OCI-LY1 (cell line): ENCODE results near the gene EPHA8.

Experiments
- H2AFZ ChIP-seq: fragments of 200-600 bp; sonication (generic), shearing (Covaris generic); 2 replicates; pipeline ENCODE4 v1.6.0; 2014; ENCODE audit warnings: antibody characterized with exemption, mild to moderate bottlenecking, low read length
- H3F3A ChIP-seq: fragments of 200-600 bp; sonication (generic), shearing (Covaris generic); 2 replicates; pipeline ENCODE4 v1.6.0; 2014; ENCODE audit warnings: mild to moderate bottlenecking, antibody characterized with exemption, low read length, moderate library complexity; ENCODE audit not compliant: insufficient read depth
- H3K27ac ChIP-seq: fragments of 200-600 bp; sonication (generic); 2 replicates; pipeline ENCODE4 v1.5.1; 2014; ENCODE audit warnings: low read length, mixed run types, mild to moderate bottlenecking, low read depth; ENCODE audit not compliant: poor library complexity, severe bottlenecking
- H3K27me3 ChIP-seq: fragments of 200-600 bp; sonication (generic); 2 replicates; pipeline ENCODE4 v1.6.0; 2014; ENCODE audit warnings: antibody characterized with exemption, mild to moderate bottlenecking, low read length, moderate library complexity; ENCODE audit not compliant: insufficient read depth
- H3K36me3 ChIP-seq: fragments of 200-600 bp; sonication (generic); 2 replicates; pipeline ENCODE4 v1.6.1; 2014; ENCODE audit warnings: mild to moderate bottlenecking, antibody characterized with exemption, low read length, moderate library complexity, mixed read lengths; ENCODE audit not compliant: insufficient read depth
- H3K4me1 ChIP-seq: fragments of 200-600 bp; sonication (generic); 2 replicates; pipeline ENCODE4 v1.5.1; 2014; ENCODE audit warnings: mild to moderate bottlenecking, low read length, moderate library complexity; ENCODE audit not compliant: insufficient read depth, severe bottlenecking
- H3K4me2 ChIP-seq: fragments of 200-600 bp; sonication (generic), shearing (Covaris generic); 2 replicates; pipeline ENCODE4 v1.6.1; 2014; ENCODE audit warnings: low read length
- H3K4me3 ChIP-seq: fragments of 200-600 bp; sonication (generic); 2 replicates; pipeline ENCODE4 v1.5.1; 2014; ENCODE audit warnings: low read length, low read depth, mild to moderate bottlenecking, mixed read lengths; ENCODE audit not compliant: poor library complexity, severe bottlenecking
- H3K79me2 ChIP-seq: fragments of 200-600 bp; shearing (Covaris generic); 2 replicates; pipeline ENCODE4 v1.6.1; 2016; ENCODE audit warnings: mixed run types, low read length, mixed read lengths; ENCODE audit not compliant: insufficient read depth
- H3K9ac ChIP-seq: fragments of 200-600 bp; sonication (generic), shearing (Covaris generic); 2 replicates; pipeline ENCODE4 v1.6.1; 2014; ENCODE audit warnings: mild to moderate bottlenecking, low read length, mixed read lengths
- H3K9me2 ChIP-seq: fragments of 200-600 bp; sonication (generic), shearing (Covaris generic); 2 replicates; pipeline ENCODE4 v1.6.1; 2014; ENCODE audit warnings: low read depth, mild to moderate bottlenecking, low read length, mixed read lengths
- H3K9me3 ChIP-seq: fragments of 200-600 bp; shearing (Covaris generic); 2 replicates; pipeline ENCODE4 v1.6.1; 2014; ENCODE audit warnings: low read length, mixed read lengths
- H4K20me1 ChIP-seq: fragments of 200-600 bp; sonication (generic), shearing (Covaris generic); 2 replicates; pipeline ENCODE4 v1.6.0; 2016; ENCODE audit warnings: mild to moderate bottlenecking, low read length; ENCODE audit not compliant: insufficient read depth
- CTCF ChIP-seq: fragments of 200-600 bp; sonication (generic), shearing (Covaris generic); IDR thresholded peaks from 2 replicates; pipeline ENCODE4 v1.5.1; 2017; ENCODE audit warnings: mild to moderate bottlenecking, antibody characterized with exemption, low read length, moderate library complexity, mixed read lengths
- EZH2 ChIP-seq: fragments of 200-600 bp; sonication (generic), shearing (Covaris generic); IDR thresholded peaks from 2 replicates; pipeline ENCODE4 v1.8.0; 2017; ENCODE audit warnings: borderline replicate concordance, mixed run types, mild to moderate bottlenecking, antibody characterized with exemption, low read length, moderate library complexity, mixed read lengths

The EPHA8 gene

GRCh38 chr1:22643928-22644327 is 80.6 kb downstream of the EPHA8 start:
- no peak overlapping the region for H3K27ac ChIP-seq
- H3K9ac ChIP-seq = no peak overlapping the region
- H3K79me2 ChIP-seq = no peaks in the 10 kb centered on the region
- H3K4me1 ChIP-seq = no peaks in the 10 kb centered on the region
- no peak overlapping the region for H3K4me2 ChIP-seq
- H2AFZ ChIP-seq = no peak overlapping the region
- H3K27me3 ChIP-seq = no peaks in the 10 kb centered on the region
- H3K36me3 ChIP-seq = no peaks in the 10 kb centered on the region
- no peaks in the 10 kb centered on the region for H3F3A ChIP-seq
- H3K9me2 ChIP-seq = no peaks in the 10 kb centered on the region
- H4K20me1 ChIP-seq = no peaks in the 10 kb centered on the region
- no peaks in the 10 kb centered on the region for H3K9me3 ChIP-seq
- TF ChIP-seq EZH2 (no peak), CTCF (no peak)
- no peak overlapping the region for H3K4me3 ChIP-seq

- Histone ChIP-seq H3K4me2 (no peak overlapping the region), H3K9ac (no peak overlapping the region), H3K4me1 (no peaks in the 10 kb centered on the region), H3K27me3 (no peaks in the 10 kb centered on the region), H3K79me2 (no peaks in the 10 kb centered on the region), H3K9me2 (no peaks in the 10 kb centered on the region), H3K27ac (no peak overlapping the region), H4K20me1 (no peaks in the 10 kb centered on the region), H3K36me3 (no peaks in the 10 kb centered on the region), H3K4me3 (no peak overlapping the region), H3F3A (no peaks in the 10 kb centered on the region), H3K9me3 (no peaks in the 10 kb centered on the region), H2AFZ (no peak overlapping the region)
- TF ChIP-seq EZH2 = no peak
- no peak for TF ChIP-seq CTCF
Observed at GRCh38 chr1:22645931-22646330, 82.6 kb downstream of the EPHA8 start.

DNA sequence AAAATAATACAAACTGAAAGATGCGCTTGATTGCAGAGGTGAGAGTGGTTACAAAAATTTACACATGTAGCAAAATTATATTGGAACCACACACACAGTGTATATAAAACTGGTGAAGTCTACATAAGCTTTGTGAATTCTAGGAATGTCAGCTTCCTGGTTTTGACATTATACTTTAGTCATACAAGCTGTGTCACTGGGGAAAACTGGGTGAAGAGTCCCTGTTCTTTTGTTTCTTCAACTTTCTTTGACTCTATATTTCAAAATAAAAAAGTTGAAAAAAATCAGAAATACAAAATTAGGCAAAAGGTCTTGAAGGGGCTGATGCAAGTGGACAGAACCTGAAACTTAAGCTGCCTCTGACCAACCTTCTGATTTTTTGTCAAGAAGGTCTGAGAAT is 83.1 kb downstream of the EPHA8 start:
- H3K27me3 ChIP-seq = no peaks in the 10 kb centered on the region
- H3K9me3 ChIP-seq = no peaks in the 10 kb centered on the region
- no peak overlapping the region for H3K27ac ChIP-seq
- no peak for TF ChIP-seq CTCF
- TF ChIP-seq EZH2 = no peak
- H3F3A ChIP-seq = no peaks in the 10 kb centered on the region
- no peaks in the 10 kb centered on the region for H3K9me2 ChIP-seq
- no peak overlapping the region for H3K4me2 ChIP-seq
- H3K36me3 ChIP-seq = no peaks in the 10 kb centered on the region
- no peaks in the 10 kb centered on the region for H3K79me2 ChIP-seq
- no peaks in the 10 kb centered on the region for H4K20me1 ChIP-seq
- no peak overlapping the region for H3K4me3 ChIP-seq
- no peak overlapping the region for H3K9ac ChIP-seq
- no peak overlapping the region for H2AFZ ChIP-seq
- no peaks in the 10 kb centered on the region for H3K4me1 ChIP-seq
